Naive thymus-derived CD4-positive, alpha-beta T cell (primary cell): ENCODE data around the gene LDAH. TPM values are rescaled to one million over a fixed set of nuclear protein-coding genes. Genes with fewer than 3 reads are reported as not detected.

ENCODE experiments used
- ATAC-seq: fragments of 150-1000 bp; cut with Tn5 transposase; 2 replicates; pipeline ENCODE4 v1.10.0; 2021; ENCODE audit warnings: mild to moderate bottlenecking, moderate library complexity
- CTCF ChIA-PET: fragments of 350-600 bp; sonication (Branson Sonifier 250); formaldehyde crosslinking; loops from one replicate; lab custom pipeline; 2021; ENCODE audit warnings: antibody characterized with exemption; lab: Charles Lee
- POLR2A ChIA-PET: fragments of 350-600 bp; sonication (Branson Sonifier 250); formaldehyde crosslinking; loops from one replicate; lab custom pipeline; 2021; ENCODE audit warnings: antibody characterized with exemption, inconsistent platforms; lab: Charles Lee
- DNase-seq, 9 donors: peaks; one replicate each; pipeline versions ENCODE4 v3.0.0 to v3.0.0-alpha.2; 2020 to 2022; ENCODE audit warnings: mixed read lengths in 1 of 9
- H3K27ac ChIP-seq: one replicate; pipeline ENCODE4 v1.7.0; 2013; ENCODE audit warnings: mild to moderate bottlenecking, low read depth, low read length, moderate library complexity
- H3K27me3 ChIP-seq, 2 donors: one replicate each; pipeline ENCODE4 v1.7.0; 2013; ENCODE audit warnings: low read length in 2 of 2, mild to moderate bottlenecking in 2 of 2, moderate library complexity in 2 of 2; ENCODE audit not compliant: control insufficient read depth in 2 of 2, insufficient read depth in 2 of 2
- H3K36me3 ChIP-seq, 3 experiments: 1 replicate in 2 of 3; 2 replicates in 1 of 3; pipeline ENCODE4 v1.7.0; 2013; ENCODE audit warnings: low read length in 3 of 3, mild to moderate bottlenecking in 3 of 3, moderate library complexity in 1 of 3; ENCODE audit not compliant: insufficient read depth in 3 of 3, control insufficient read depth in 2 of 3
- H3K4me1 ChIP-seq, 2 donors: one replicate each; pipeline ENCODE4 v1.7.0; 2013; ENCODE audit warnings: low read length in 2 of 2, mild to moderate bottlenecking in 2 of 2, moderate library complexity in 1 of 2; ENCODE audit not compliant: control insufficient read depth in 2 of 2, insufficient read depth in 2 of 2
- H3K4me3 ChIP-seq: 2 replicates; pipeline ENCODE4 v1.7.0; 2013; ENCODE audit warnings: mild to moderate bottlenecking, low read length
- H3K9me3 ChIP-seq, 3 experiments: 1 replicate in 2 of 3; 2 replicates in 1 of 3; pipeline ENCODE4 v1.7.0; 2013; ENCODE audit warnings: low read length in 3 of 3; ENCODE audit not compliant: control insufficient read depth in 2 of 3
- H3K27ac Mint-ChIP-seq, 9 donors: one replicate each; pipeline ENCODE4 v1.8.0; 2020 to 2022; ENCODE audit warnings: mixed read lengths in 9 of 9, mild to moderate bottlenecking in 8 of 9, moderate library complexity in 5 of 9, inconsistent platforms in 2 of 9
- H3K27me3 Mint-ChIP-seq, 5 donors: one replicate each; pipeline ENCODE4 v1.8.0; 2021 to 2022; ENCODE audit warnings: mixed read lengths in 5 of 5, mild to moderate bottlenecking in 1 of 5
- H3K36me3 Mint-ChIP-seq, 5 donors: one replicate each; pipeline ENCODE4 v1.8.0; 2020 to 2022; ENCODE audit warnings: mixed read lengths in 5 of 5, mild to moderate bottlenecking in 3 of 5, inconsistent platforms in 1 of 5
- H3K4me1 Mint-ChIP-seq, 7 donors: one replicate each; pipeline ENCODE4 v1.8.0; 2020 to 2022; ENCODE audit warnings: mixed read lengths in 7 of 7, mild to moderate bottlenecking in 3 of 7, inconsistent platforms in 1 of 7
- H3K4me3 Mint-ChIP-seq, 10 donors: one replicate each; pipeline ENCODE4 v1.8.0; 2020 to 2022; ENCODE audit warnings: mild to moderate bottlenecking in 10 of 10, mixed read lengths in 10 of 10, moderate library complexity in 6 of 10, inconsistent platforms in 2 of 10
- H3K9me3 Mint-ChIP-seq, 11 donors: one replicate each; pipeline ENCODE4 v1.8.0; 2020 to 2022; ENCODE audit warnings: mixed read lengths in 11 of 11, mild to moderate bottlenecking in 4 of 11, inconsistent platforms in 1 of 11, moderate library complexity in 1 of 11
- intact Hi-C, 2 donors: fragments of 100-400 bp; cut with micrococcal nuclease; formaldehyde crosslinking; loops; one replicate each; pipeline ENCODE4 v1.15.1; 2023
- polyA plus RNA-seq, 2 donors: library from polyadenylated mRNA; unstranded; fragments of 300-500 nt; fragmentation: Illumina TruSeq; gene quantifications; one replicate each; pipeline ENCODE4 v1.2.3, GENCODE V29; 2021
- total RNA-seq, 6 experiments: library from RNA in 5 of 6; stranded (reverse) in 5 of 6; gene quantifications; 1 replicate in 5 of 6; 2 replicates in 1 of 6; pipeline ENCODE4 v1.2.3 and lab custom pipeline; 2021 to 2026

Gene LDAH
- total and polyA plus RNA-seq, 7 experiments from 2014 or later = 8.6 to 29.8 (median 15.8) TPM

- Mint-ChIP-seq H3K4me1 (peaks cover 0 to 12% (median 0%) of the 10 kb centered on the region in 7 donors), H3K4me3 (no peak overlapping the region), H3K9me3 (peaks cover 0 to 31% (median 2%) of the 10 kb centered on the region in 11 donors), H3K27me3 (no peaks in the 10 kb centered on the region), H3K27ac (peak overlapping the region in 1 of 9 donors; percentile 46), H3K36me3 (peaks cover 9 to 77% (median 68%) of the 10 kb centered on the region in 5 donors)
- Histone ChIP-seq H3K4me3 (no peak overlapping the region), H3K27ac (no peak overlapping the region), H3K36me3 (peaks cover 0 to 11% (median 3%) of the 10 kb centered on the region in 3 experiments), H3K4me1 (no peaks in the 10 kb centered on the region), H3K27me3 (no peaks in the 10 kb centered on the region), H3K9me3 (no peaks in the 10 kb centered on the region)
- no peak for ATAC-seq
- intact Hi-C loops = no loop called here
- POLR2A ChIA-PET = no interaction called here
- CTCF ChIA-PET = no interaction called here
- no peak for DNase-seq
Measured at GRCh38 chr2:20755132-20755800, 67.6 kb downstream of the LDAH start.

GRCh38 chr2:20752293-20752692 lies 70.6 kb downstream of the LDAH start:
- peaks cover 0 to 7% (median 0%) of the 10 kb centered on the region in 3 experiments for H3K36me3 ChIP-seq
- CTCF ChIA-PET = no interaction called here
- ATAC-seq (no peak), DNase-seq (no peak)
- H3K4me3 Mint-ChIP-seq = no peak overlapping the region
- H3K27ac ChIP-seq = no peak overlapping the region
- peaks cover 0 to 26% (median 2%) of the 10 kb centered on the region in 11 donors for H3K9me3 Mint-ChIP-seq
- POLR2A ChIA-PET = no interaction called here
- intact Hi-C loops = no loop called here
- H3K4me3 ChIP-seq = no peak overlapping the region
- H3K36me3 Mint-ChIP-seq = peaks cover 9 to 69% (median 53%) of the 10 kb centered on the region in 5 donors
- H3K27me3 Mint-ChIP-seq = no peaks in the 10 kb centered on the region
- H3K9me3 ChIP-seq = no peaks in the 10 kb centered on the region
- H3K27me3 ChIP-seq = no peaks in the 10 kb centered on the region
- no peak overlapping the region for H3K27ac Mint-ChIP-seq
- peaks cover 0 to 7% (median 0%) of the 10 kb centered on the region in 7 donors for H3K4me1 Mint-ChIP-seq
- no peaks in the 10 kb centered on the region for H3K4me1 ChIP-seq

- H3K27me3 Mint-ChIP-seq = no peaks in the 10 kb centered on the region
- ATAC-seq = no peak
Measured at GRCh38 chr2:20747317-20747716, 75.6 kb downstream of the LDAH start.

GRCh38 chr2:20745924-20746555 lies 76.9 kb downstream of the LDAH start:
- intact Hi-C loops = no loop called here
- H3K36me3 ChIP-seq = no peaks in the 10 kb centered on the region
- H3K4me1 Mint-ChIP-seq = peaks cover 0 to 4% (median 0%) of the 10 kb centered on the region in 7 donors
- H3K4me3 ChIP-seq = no peak overlapping the region
- DNase-seq (no peak), ATAC-seq (no peak)
- H3K9me3 ChIP-seq = no peaks in the 10 kb centered on the region
- H3K27ac ChIP-seq = no peak overlapping the region
- peaks cover 10 to 71% (median 39%) of the 10 kb centered on the region in 5 donors for H3K36me3 Mint-ChIP-seq
- H3K27me3 Mint-ChIP-seq = no peaks in the 10 kb centered on the region
- no peaks in the 10 kb centered on the region for H3K27me3 ChIP-seq
- POLR2A ChIA-PET = no interaction called here
- no peak overlapping the region for H3K4me3 Mint-ChIP-seq
- H3K4me1 ChIP-seq = no peaks in the 10 kb centered on the region
- no peak overlapping the region for H3K27ac Mint-ChIP-seq
- peaks cover 0 to 15% (median 0%) of the 10 kb centered on the region in 11 donors for H3K9me3 Mint-ChIP-seq
- CTCF ChIA-PET = no interaction called here

More at GRCh38 chr2:20747317-20747716, 75.6 kb downstream of the LDAH start:
- H3K4me1 ChIP-seq = no peaks in the 10 kb centered on the region
- H3K4me3 ChIP-seq = no peak overlapping the region
- POLR2A ChIA-PET = no interaction called here
- Mint-ChIP-seq H3K36me3 (peaks cover 11 to 66% (median 46%) of the 10 kb centered on the region in 5 donors), H3K4me3 (no peak overlapping the region), H3K27ac (no peak overlapping the region), H3K4me1 (peaks cover 0 to 4% (median 0%) of the 10 kb centered on the region in 7 donors), H3K9me3 (peaks cover 0 to 13% (median 0%) of the 10 kb centered on the region in 11 donors)
- CTCF ChIA-PET = no interaction called here
- H3K27ac ChIP-seq = no peak overlapping the region
- peaks cover 0 to under 1% (median 0%) of the 10 kb centered on the region in 3 experiments for H3K36me3 ChIP-seq
- no peak for DNase-seq
- intact Hi-C loops = no loop called here
- no peaks in the 10 kb centered on the region for H3K27me3 ChIP-seq
- H3K9me3 ChIP-seq = no peaks in the 10 kb centered on the region

- Histone ChIP-seq H3K36me3 (no peaks in the 10 kb centered on the region), H3K4me3 (no peak overlapping the region), H3K9me3 (no peaks in the 10 kb centered on the region), H3K4me1 (no peaks in the 10 kb centered on the region), H3K27me3 (no peaks in the 10 kb centered on the region), H3K27ac (no peak overlapping the region)
- ATAC-seq (no peak), DNase-seq (no peak)
- Mint-ChIP-seq H3K27me3 (no peaks in the 10 kb centered on the region), H3K9me3 (peaks cover 0 to 15% (median 0%) of the 10 kb centered on the region in 11 donors), H3K4me1 (peaks cover 0 to 4% (median 0%) of the 10 kb centered on the region in 7 donors), H3K27ac (no peak overlapping the region), H3K36me3 (peaks cover 11 to 74% (median 43%) of the 10 kb centered on the region in 5 donors), H3K4me3 (no peak overlapping the region)
- POLR2A ChIA-PET = interaction anchor here (0.6 kb wide), 1 partner anchor 44 kb away, joined by 3 read pairs; no protein-coding TSS in a partner anchor
- CTCF ChIA-PET = interaction anchor here (0.6 kb wide), 1 partner anchor 602 kb away, joined by 3 read pairs; no protein-coding TSS in a partner anchor
- intact Hi-C loops = no loop called here
Measured at GRCh38 chr2:20744366-20745335, 78.2 kb downstream of the LDAH start.

- no peak for DNase-seq
- Histone ChIP-seq H3K27ac (no peak overlapping the region), H3K9me3 (no peaks in the 10 kb centered on the region), H3K4me3 (no peak overlapping the region), H3K36me3 (peaks cover 0 to 13% (median 0%) of the 10 kb centered on the region in 3 experiments), H3K4me1 (no peaks in the 10 kb centered on the region), H3K27me3 (no peaks in the 10 kb centered on the region)
- no peak for ATAC-seq
- H3K4me1 Mint-ChIP-seq = peaks cover 0 to 13% (median 0%) of the 10 kb centered on the region in 7 donors
- no peak overlapping the region for H3K27ac Mint-ChIP-seq
- H3K4me3 Mint-ChIP-seq = no peak overlapping the region
- ChIA-PET POLR2A (no interaction called here), CTCF (no interaction called here)
- peaks cover 18 to 82% (median 67%) of the 10 kb centered on the region in 5 donors for H3K36me3 Mint-ChIP-seq
- H3K27me3 Mint-ChIP-seq = no peaks in the 10 kb centered on the region
- peaks cover 0 to 12% (median 0%) of the 10 kb centered on the region in 11 donors for H3K9me3 Mint-ChIP-seq
- intact Hi-C loops = no loop called here
Measured at GRCh38 chr2:20738772-20739171, 84.1 kb downstream of the LDAH start.
